Right lobe of liver (tissue), 6 donors: ENCODE results near the gene UBA52. TPM values are rescaled to one million over a fixed set of nuclear protein-coding genes. Genes with fewer than 3 reads are reported as not detected.

ENCODE experiments used
- ATAC-seq, 4 donors: fragments of 200-7000 bp; cut with Tn5 transposase; one replicate each; pipeline ENCODE4 v1.9.1; 2020; ENCODE audit warnings: mild to moderate bottlenecking in 4 of 4, moderate library complexity in 4 of 4
- DNase-seq, 3 donors: peaks; one replicate each; pipeline ENCODE4 v3.0.0-alpha.2; 2020
- H3K27ac ChIP-seq, 3 donors: fragments of 200-600 bp; one replicate each; pipeline ENCODE4 v1.8.0; 2022
- H3K27me3 ChIP-seq, 2 donors: fragments of 200-600 bp; one replicate each; pipeline ENCODE4 v1.8.0; 2022
- H3K36me3 ChIP-seq, 4 donors: fragments of 200-600 bp; sonication (generic) in 1 of 4; one replicate each; pipeline versions ENCODE4 v1.5.1 to v1.8.0; 2017 to 2022; ENCODE audit warnings: control low read depth in 1 of 4
- H3K4me1 ChIP-seq, 4 donors: fragments of 200-600 bp; sonication (generic) in 1 of 4; one replicate each; pipeline versions ENCODE4 v1.5.1 to v1.8.0; 2017 to 2022; ENCODE audit warnings: control low read depth in 1 of 4
- H3K4me3 ChIP-seq, 3 donors: fragments of 200-600 bp; one replicate each; pipeline ENCODE4 v1.8.0; 2022
- H3K9me3 ChIP-seq, 4 donors: fragments of 200-600 bp; sonication (generic) in 1 of 4; one replicate each; pipeline versions ENCODE4 v1.5.1 to v1.8.0; 2017 to 2022; ENCODE audit warnings: control low read depth in 1 of 4
- CTCF ChIP-seq, 4 donors: fragments of 200-600 bp in 3 of 4; fragments of 450-650 bp in 1 of 4; IDR thresholded peaks; one replicate each; pipeline versions ENCODE4 v1.5.1 to v1.8.0; 2016 to 2022; ENCODE audit warnings: antibody characterized with exemption in 4 of 4, mild to moderate bottlenecking in 2 of 4
- POLR2A ChIP-seq: fragments of 450-650 bp; IDR thresholded peaks from one replicate; pipeline ENCODE4 v1.6.1; 2017; ENCODE audit warnings: antibody characterized with exemption, mild to moderate bottlenecking
- WGBS: methylation state at CpG from one replicate; pipeline ENCODE4 v1.1.6; 2018; ENCODE audit warnings: low coverage, low lambda C conversion rate; ENCODE audit not compliant: insufficient coverage; ENCODE audit errors: missing lambda C conversion rate; 5-methylcytosine and 5-hydroxymethylcytosine counted together
- intact Hi-C, 2 donors: fragments of 100-400 bp; cut with DNase I; formaldehyde crosslinking; loops; one replicate each; pipeline versions ENCODE4 v1.11.2 to v1.14.1; 2022
- total RNA-seq, 6 experiments: library from RNA; depleted of rRNA in 2 of 6; stranded (reverse); fragments of >200 nt in 2 of 6; fragmentation: NEBNext Ultra II Directional in 3 of 6; extraction: Animal tissue kit (Norgen Biotek cat#: 25700) in 3 of 6; gene quantifications; one replicate each; pipeline versions ENCODE4 v1.1.0 to v1.2.4, GENCODE V29; 2016 to 2023
- donor health status: DM: no; HTN: yes; CAD: no.
- donor health status: DM: no; HTN: no; CAD: no.
- donor health status: DM: no; HTN: no; CAD: no.
- donor health status: DM: no; HTN: yes; CAD: no.
- donor health status: DM: no; HTN: yes; CAD: no.

Gene UBA52
- total RNA-seq, 6 experiments from 2014 or later = 256 to 470 (median 406) TPM

- peak overlapping the region; percentile 80 to 94 (median 87) for H3K27ac ChIP-seq
- peaks cover 0 to 7% (median 2%) of the 10 kb centered on the region in 4 donors for H3K36me3 ChIP-seq
- peak overlapping the region; percentile 84 to 97 (median 97) for H3K4me3 ChIP-seq
- WGBS = 29% methylated on average over 1 of the region's 3 CpGs
- peaks cover 0 to 9% (median 3%) of the 10 kb centered on the region in 4 donors for H3K4me1 ChIP-seq
- H3K9me3 ChIP-seq = no peaks in the 10 kb centered on the region
- intact Hi-C loops = no loop called here
- DNase-seq = no peak
- ATAC-seq = no peak
- H3K27me3 ChIP-seq = no peaks in the 10 kb centered on the region
- TF ChIP-seq POLR2A (no peak), CTCF (IDR thresholded peaks at IDR 0.05) (no peak)
Measured at GRCh38 chr19:18558604-18559003, 13.1 kb upstream of the UBA52 start.

GRCh38 chr19:18559685-18560084, 12.0 kb upstream of the UBA52 start:
- Histone ChIP-seq H3K36me3 (peaks cover 0 to 14% (median 7%) of the 10 kb centered on the region in 4 donors), H3K9me3 (no peaks in the 10 kb centered on the region), H3K27me3 (no peaks in the 10 kb centered on the region), H3K4me1 (peaks cover 0 to 9% (median 3%) of the 10 kb centered on the region in 4 donors), H3K27ac (no peak overlapping the region), H3K4me3 (no peak overlapping the region)
- DNase-seq (no peak), ATAC-seq (no peak)
- TF ChIP-seq CTCF (IDR thresholded peaks at IDR 0.05) = no peak
- no peak for TF ChIP-seq POLR2A
- intact Hi-C loops = loop anchor here in 1 of 2 donors (10.0 kb wide), 1 partner anchor 85 kb away; no protein-coding TSS in a partner anchor
- 41% methylated on average over 5 of the region's 5 CpGs for WGBS

GRCh38 chr19:18562086-18562485, 9.6 kb upstream of the UBA52 start:
- intact Hi-C loops = loop anchor here in 1 of 2 donors (10.0 kb wide), 1 partner anchor 87 kb away; no protein-coding TSS in a partner anchor
- peak in 2 of 4 donors; percentile 8 to 9 for ATAC-seq
- no peak for TF ChIP-seq CTCF (IDR thresholded peaks at IDR 0.05)
- no peak for TF ChIP-seq POLR2A
- WGBS = 87% methylated on average over 8 of the region's 14 CpGs
- no peaks in the 10 kb centered on the region for H3K9me3 ChIP-seq
- no peak overlapping the region for H3K4me3 ChIP-seq
- no peaks in the 10 kb centered on the region for H3K27me3 ChIP-seq
- peaks cover 0 to 9% (median 3%) of the 10 kb centered on the region in 4 donors for H3K4me1 ChIP-seq
- no peak for DNase-seq
- peaks cover 0 to 38% (median 18%) of the 10 kb centered on the region in 4 donors for H3K36me3 ChIP-seq
- H3K27ac ChIP-seq = peak overlapping the region; percentile 20 to 55 (median 26)

GRCh38 chr19:18566953-18567352, 4.7 kb upstream of the UBA52 start:
- H3K36me3 ChIP-seq = peaks cover 0 to 54% (median 34%) of the 10 kb centered on the region in 4 donors
- 80% methylated on average over 1 of the region's 8 CpGs for WGBS
- no peak for TF ChIP-seq CTCF (IDR thresholded peaks at IDR 0.05)
- TF ChIP-seq POLR2A = no peak
- intact Hi-C loops = loop anchor here in 1 of 2 donors (10.0 kb wide), 1 partner anchor 92 kb away; no protein-coding TSS in a partner anchor
- DNase-seq (no peak), ATAC-seq (no peak)
- H3K4me3 ChIP-seq = no peak overlapping the region
- H3K27ac ChIP-seq = no peak overlapping the region
- no peaks in the 10 kb centered on the region for H3K4me1 ChIP-seq
- no peaks in the 10 kb centered on the region for H3K27me3 ChIP-seq
- no peaks in the 10 kb centered on the region for H3K9me3 ChIP-seq
